Endothelial cell of umbilical vein (primary cell): Measurements from ENCODE around the gene TNFRSF4. TPM values are rescaled to one million over a fixed set of nuclear protein-coding genes. Genes with fewer than 3 reads are reported as not detected.

Experiments used
- BruUV-seq: library from RNA; stranded (reverse); fragments of 400-500 nt; replicated peaks from 2 replicates; lab custom pipeline; 2021; lab: Mats Ljungman, UMichigan
- CTCF ChIA-PET: fragments of 300-600, 350-600 bp; sonication (Branson Sonifier 250); formaldehyde crosslinking; loops from one replicate; lab custom pipeline; 2021; ENCODE audit warnings: antibody characterized with exemption, inconsistent platforms; lab: Charles Lee
- POLR2A ChIA-PET: fragments of 300-600, 350-600 bp; sonication (Branson Sonifier 250); formaldehyde crosslinking; loops from one replicate; lab custom pipeline; 2021; ENCODE audit warnings: antibody characterized with exemption, inconsistent platforms; lab: Charles Lee
- DNase-seq: peaks from one replicate; pipeline ENCODE4 v3.0.0-alpha.2; 2011; ENCODE audit warnings: low read depth, low spot score
- FAIRE-seq: peaks from 2 replicates; lab custom pipeline; 2011; peaks lifted over from hg19 to GRCh38; lab: Jason Lieb, UNC
- H2AFZ ChIP-seq: 2 replicates; pipeline ENCODE4 v1.6.0; 2012; ENCODE audit warnings: low read depth, low read length, control low read depth, inconsistent platforms
- H3K27ac ChIP-seq: 2 replicates; pipeline ENCODE4 v1.5.1; 2011; ENCODE audit warnings: low read depth, mild to moderate bottlenecking, control low read depth, low read length, moderate library complexity; ENCODE audit not compliant: insufficient read depth
- H3K27me3 ChIP-seq, 2 experiments: 2 replicates each; pipeline versions ENCODE4 v1.6.0 to v1.6.1; 2011; ENCODE audit warnings: low read length in 2 of 2, mixed read lengths in 1 of 2; ENCODE audit not compliant: control insufficient read depth in 2 of 2, insufficient read depth in 2 of 2
- H3K36me3 ChIP-seq, 2 experiments: 2 replicates in 1 of 2; 3 replicates in 1 of 2; pipeline ENCODE4 v1.5.1; 2011; ENCODE audit warnings: low read length in 2 of 2, mild to moderate bottlenecking in 1 of 2, moderate library complexity in 1 of 2; ENCODE audit not compliant: control insufficient read depth in 2 of 2, insufficient read depth in 2 of 2; ENCODE audit errors: extremely low read depth in 1 of 2
- H3K4me1 ChIP-seq: 3 replicates; pipeline ENCODE4 v1.5.1; 2011; ENCODE audit warnings: mild to moderate bottlenecking, low read length; ENCODE audit not compliant: control insufficient read depth, insufficient read depth; ENCODE audit errors: extremely low read depth
- H3K4me2 ChIP-seq: 2 replicates; pipeline ENCODE4 v1.6.1; 2011; ENCODE audit warnings: low read length, control low read depth, mixed read lengths; ENCODE audit not compliant: insufficient read depth
- H3K4me3 ChIP-seq, 3 experiments: fragments of 200-600 bp in 1 of 3; sonication (generic), shearing (Covaris generic) in 1 of 3; replicated peaks in 1 of 3; 2 replicates each; pipeline ENCODE4 v1.5.1; 2011 to 2016; ENCODE audit warnings: control low read depth in 3 of 3, low read length in 3 of 3, mild to moderate bottlenecking in 2 of 3, inconsistent platforms in 1 of 3, low read depth in 1 of 3, moderate library complexity in 1 of 3; ENCODE audit not compliant: insufficient read depth in 1 of 3
- H3K79me2 ChIP-seq: 2 replicates; pipeline ENCODE4 v1.6.0; 2012; ENCODE audit warnings: low read length, inconsistent platforms; ENCODE audit not compliant: control insufficient read depth, insufficient read depth
- H3K9ac ChIP-seq: replicated peaks from 2 replicates; pipeline ENCODE3; 2011; ENCODE audit warnings: low read length, control low read depth; ENCODE audit not compliant: insufficient read depth; ENCODE audit errors: extremely low read depth
- H3K9me1 ChIP-seq: replicated peaks from 3 replicates; pipeline ENCODE4 v1.6.0; 2011; ENCODE audit warnings: mild to moderate bottlenecking, low read length; ENCODE audit not compliant: control insufficient read depth, insufficient read depth; ENCODE audit errors: extremely low read depth
- H3K9me3 ChIP-seq: replicated peaks from 2 replicates; pipeline ENCODE4 v1.5.1; 2012; ENCODE audit warnings: low read length, inconsistent platforms; ENCODE audit not compliant: control insufficient read depth, insufficient read depth
- H4K20me1 ChIP-seq: replicated peaks from 2 replicates; pipeline ENCODE3; 2011; ENCODE audit warnings: mild to moderate bottlenecking, low read length; ENCODE audit not compliant: control insufficient read depth, insufficient read depth; ENCODE audit errors: extremely low read depth
- CTCF ChIP-seq, 2 donors: IDR thresholded peaks; 1 replicate in 1 of 2; 2 replicates in 1 of 2; pipeline ENCODE4 v1.5.1; 2011; ENCODE audit warnings: low read length in 2 of 2, mild to moderate bottlenecking in 2 of 2, moderate library complexity in 2 of 2, control low read depth in 1 of 2, inconsistent platforms in 1 of 2, low read depth in 1 of 2; ENCODE audit not compliant: insufficient read depth in 1 of 2; ENCODE audit errors: extremely low read depth in 1 of 2
- EZH2 ChIP-seq: IDR thresholded peaks from 2 replicates; pipeline ENCODE4 v1.6.1; 2012; ENCODE audit warnings: borderline replicate concordance, low read depth, mild to moderate bottlenecking, moderate library complexity, low read length, inconsistent platforms; ENCODE audit not compliant: severe bottlenecking
- FOS ChIP-seq: IDR thresholded peaks from 2 replicates; pipeline ENCODE4 v1.6.1; 2011; ENCODE audit warnings: mild to moderate bottlenecking, low read length, moderate library complexity, borderline replicate concordance; ENCODE audit not compliant: insufficient read depth
- GATA2 ChIP-seq: IDR thresholded peaks from 2 replicates; pipeline ENCODE4 v1.7.0; 2011; ENCODE audit warnings: low read depth, mild to moderate bottlenecking, moderate library complexity, mixed read lengths, low read length; ENCODE audit not compliant: insufficient read length, insufficient read depth
- JUN ChIP-seq: IDR thresholded peaks from 2 replicates; pipeline ENCODE4 v1.6.1; 2011; ENCODE audit warnings: borderline replicate concordance, low read depth; ENCODE audit not compliant: insufficient read length, insufficient read depth
- MAX ChIP-seq: IDR thresholded peaks from 2 replicates; pipeline ENCODE4 v1.6.1; 2011; ENCODE audit not compliant: insufficient read depth, insufficient read length
- MYC ChIP-seq: IDR thresholded peaks from one replicate; pipeline ENCODE4 v1.6.1; 2011; ENCODE audit warnings: mild to moderate bottlenecking, low read depth, low read length
- POLR2A ChIP-seq: IDR thresholded peaks from 2 replicates; pipeline ENCODE4 v1.6.1; 2012; ENCODE audit warnings: low read depth, mild to moderate bottlenecking, control low read depth, low read length
- POLR2AphosphoS5 ChIP-seq: IDR thresholded peaks from 2 replicates; pipeline ENCODE4 v1.6.1; 2012; ENCODE audit warnings: low read depth, mild to moderate bottlenecking, control low read depth, low read length, moderate library complexity; ENCODE audit not compliant: insufficient read depth
- dilution Hi-C: fragments of 300-500 bp; cut with MboI; formaldehyde crosslinking; loops from one replicate; pipeline ENCODE4 v1.15.0; 2019; ENCODE audit warnings: low sequenced_read_pairs; ENCODE audit not compliant: extremely low pct_ligation_motif_present
- intact Hi-C: fragments of 100-400 bp; cut with micrococcal nuclease; formaldehyde crosslinking; loops from one replicate; pipeline ENCODE4 v1.10.0; 2022
- polyA plus RNA-seq, 4 experiments: library from polyadenylated mRNA; depleted of rRNA in 3 of 4; stranded (reverse) in 3 of 4; unstranded in 1 of 4; fragments of >200 nt; gene quantifications; 2 replicates each; pipeline versions ENCODE4 v1.2.1 to v1.2.3, GENCODE V29; 2011 to 2012; ENCODE audit warnings: missing spikeins in 1 of 4
- total RNA-seq: library from RNA; stranded (reverse); gene quantifications from 2 replicates; pipeline ENCODE4 v1.2.3, GENCODE V29; 2021

Gene TNFRSF4
- total and polyA plus RNA-seq, 2 donors (not counting 3 experiments of a cell fraction or from before 2014, with no cell fraction given), result 0.55 to 1.5 TPM

- Histone ChIP-seq H3K79me2 (peaks cover 31% of the 10 kb centered on the region), H3K36me3 (no peaks in the 10 kb centered on the region), H3K9me1 (no peaks in the 10 kb centered on the region), H3K4me3 (no peak overlapping the region), H3K27me3 (no peaks in the 10 kb centered on the region), H3K9me3 (no peaks in the 10 kb centered on the region), H2AFZ (no peak overlapping the region), H3K27ac (no peak overlapping the region), H4K20me1 (no peaks in the 10 kb centered on the region), H3K4me2 (no peak overlapping the region), H3K9ac (no peak overlapping the region), H3K4me1 (peaks cover 6% of the 10 kb centered on the region)
- FAIRE-seq, result no peak
- dilution Hi-C loops (no loop called here), intact Hi-C loops (no loop called here)
- BruUV-seq, result no TSS peak
- CTCF ChIA-PET, result no interaction called here
- DNase-seq, result no peak
- TF ChIP-seq EZH2, result no peak
- TF ChIP-seq POLR2AphosphoS5, result no peak
- TF ChIP-seq GATA2, result no peak
- POLR2A ChIA-PET, result no interaction called here
Observed at GRCh38 chr1:1235016-1235744, 21.2 kb upstream of the TNFRSF4 start.

GRCh38 chr1:1234180-1234808 lies 20.3 kb upstream of the TNFRSF4 start:
- DNase-seq, result no peak
- Histone ChIP-seq H3K79me2 (peaks cover 40% of the 10 kb centered on the region), H3K9ac (no peak overlapping the region), H3K27ac (no peak overlapping the region), H3K9me1 (no peaks in the 10 kb centered on the region), H3K27me3 (no peaks in the 10 kb centered on the region), H4K20me1 (no peaks in the 10 kb centered on the region), H2AFZ (no peak overlapping the region), H3K4me3 (no peak overlapping the region), H3K4me2 (no peak overlapping the region), H3K36me3 (no peaks in the 10 kb centered on the region), H3K9me3 (no peaks in the 10 kb centered on the region), H3K4me1 (peaks cover 6% of the 10 kb centered on the region)
- POLR2A ChIA-PET, result no interaction called here
- TF ChIP-seq MYC (no peak), FOS (no peak), CTCF (IDR thresholded peaks at IDR 0.05; ENCODE audit: extremely low read depth in 1 of 2, insufficient read depth in 1 of 2, low read depth in 1 of 2, low read length in 2 of 2) (no peak), EZH2 (no peak), MAX (no peak), POLR2AphosphoS5 (no peak), JUN (no peak), GATA2 (no peak), POLR2A (no peak)
- dilution Hi-C loops (no loop called here), intact Hi-C loops (no loop called here)
- no peak for FAIRE-seq
- BruUV-seq, result no TSS peak
- CTCF ChIA-PET, result no interaction called here
